Measurements from ENCODE around the gene ORAI2. TPM values are rescaled to one million over a fixed set of nuclear protein-coding genes. Genes with fewer than 3 reads are reported as not detected.

Gene ORAI2
- polyA plus RNA-seq, 1 donor = 9.9 TPM

DNA sequence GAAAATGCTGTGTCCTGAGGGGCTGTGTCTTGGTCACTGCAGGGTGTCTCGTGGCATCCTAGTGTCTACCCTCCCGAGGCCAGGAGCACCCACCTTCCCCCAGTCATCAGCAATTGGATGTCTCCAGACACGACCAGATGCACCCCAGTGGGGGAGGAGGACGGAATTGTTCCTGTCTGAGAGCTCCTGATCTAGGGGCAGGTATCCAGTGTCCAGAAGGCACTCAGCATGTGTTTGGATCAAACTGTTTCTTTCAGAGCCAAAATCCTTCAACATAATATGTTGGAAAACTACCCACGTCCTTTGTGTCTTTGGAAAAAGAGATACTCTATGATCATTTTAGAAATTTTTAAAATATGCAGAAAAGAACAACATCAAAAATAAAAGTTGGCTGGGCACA lies 20.3 kb upstream of the ORAI2 start:
- Histone ChIP-seq H3K4me3 (ENCODE audit: low read length) (no peak overlapping the region), H3K27me3 (ENCODE audit: control insufficient read depth, insufficient read depth, low read length) (no peaks in the 10 kb centered on the region), H3K27ac (ENCODE audit: low read length) (no peak overlapping the region), H3K36me3 (ENCODE audit: control insufficient read depth, insufficient read depth, low read length) (peaks cover 83% of the 10 kb centered on the region), H3K4me1 (ENCODE audit: control insufficient read depth, insufficient read depth, low read length) (no peaks in the 10 kb centered on the region), H3K9me3 (ENCODE audit: control insufficient read depth, low read depth, low read length) (no peaks in the 10 kb centered on the region)
- WGBS (ENCODE audit: insufficient coverage, low lambda C conversion rate) = no CpG with 5 or more reads among the region's 5 CpGs
- DNase-seq = no peak

DNA sequence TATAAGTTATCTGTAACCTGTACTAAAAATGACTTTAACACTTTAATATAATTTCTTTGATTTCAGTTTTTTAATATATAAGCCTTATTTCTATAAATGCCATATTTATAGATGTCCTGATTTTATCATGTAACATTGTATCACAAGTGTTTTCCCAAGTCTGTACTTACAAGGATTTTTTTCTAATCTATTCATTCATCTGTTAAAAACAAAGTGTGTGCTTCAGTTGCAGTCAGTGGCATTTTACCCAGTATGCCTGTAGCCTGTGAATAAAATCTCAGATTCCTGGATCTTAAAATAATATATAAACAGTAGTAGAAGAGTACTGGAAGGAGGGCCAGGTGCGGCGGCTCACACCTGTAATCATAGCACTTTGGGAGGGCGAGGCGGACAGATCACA lies 19.8 kb upstream of the ORAI2 start:
- Histone ChIP-seq H3K4me3 (ENCODE audit: low read length) (no peak overlapping the region), H3K36me3 (ENCODE audit: control insufficient read depth, insufficient read depth, low read length) (peaks cover 83% of the 10 kb centered on the region), H3K27ac (ENCODE audit: low read length) (no peak overlapping the region), H3K9me3 (ENCODE audit: control insufficient read depth, low read depth, low read length) (no peaks in the 10 kb centered on the region), H3K4me1 (ENCODE audit: control insufficient read depth, insufficient read depth, low read length) (no peaks in the 10 kb centered on the region), H3K27me3 (ENCODE audit: control insufficient read depth, insufficient read depth, low read length) (no peaks in the 10 kb centered on the region)
- DNase-seq = no peak
- WGBS (ENCODE audit: insufficient coverage, low lambda C conversion rate) = no CpG with 5 or more reads among the region's 4 CpGs

DNA sequence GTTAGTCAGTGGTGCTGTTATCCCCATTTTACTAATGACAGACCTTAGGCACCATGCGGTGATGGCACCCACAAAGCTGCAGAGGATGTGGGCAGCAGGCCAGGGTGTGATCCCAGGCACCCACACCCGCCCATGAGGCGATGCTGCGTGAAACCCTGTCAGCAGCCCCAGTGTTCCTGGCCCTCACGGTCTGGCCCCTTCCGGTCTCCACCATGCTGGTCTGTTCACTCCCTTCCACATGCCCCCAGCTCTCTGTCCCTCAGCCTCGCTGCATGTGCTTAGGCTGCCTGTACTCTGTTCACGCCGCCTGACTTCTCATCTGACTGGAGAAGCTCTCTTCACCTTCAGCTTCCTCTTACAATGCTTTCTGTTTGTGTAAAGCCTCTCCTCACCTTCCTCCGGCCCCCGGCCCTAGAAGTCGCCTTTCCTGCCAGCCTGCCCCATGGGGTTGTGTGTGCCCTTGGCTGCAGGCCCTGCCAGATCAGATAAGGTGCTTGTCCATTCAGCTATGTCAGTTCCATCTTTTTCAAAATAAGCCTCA lies 17.6 kb upstream of the ORAI2 start:
- no CpG with 5 or more reads among the region's 12 CpGs for WGBS (ENCODE audit: insufficient coverage, low lambda C conversion rate)
- no peak for DNase-seq
- Histone ChIP-seq H3K36me3 (ENCODE audit: control insufficient read depth, insufficient read depth, low read length) (peaks cover 84% of the 10 kb centered on the region), H3K27me3 (ENCODE audit: control insufficient read depth, insufficient read depth, low read length) (no peaks in the 10 kb centered on the region), H3K27ac (ENCODE audit: low read length) (no peak overlapping the region), H3K4me3 (ENCODE audit: low read length) (no peak overlapping the region), H3K9me3 (ENCODE audit: control insufficient read depth, low read depth, low read length) (no peaks in the 10 kb centered on the region), H3K4me1 (ENCODE audit: control insufficient read depth, insufficient read depth, low read length) (no peaks in the 10 kb centered on the region)

DNA sequence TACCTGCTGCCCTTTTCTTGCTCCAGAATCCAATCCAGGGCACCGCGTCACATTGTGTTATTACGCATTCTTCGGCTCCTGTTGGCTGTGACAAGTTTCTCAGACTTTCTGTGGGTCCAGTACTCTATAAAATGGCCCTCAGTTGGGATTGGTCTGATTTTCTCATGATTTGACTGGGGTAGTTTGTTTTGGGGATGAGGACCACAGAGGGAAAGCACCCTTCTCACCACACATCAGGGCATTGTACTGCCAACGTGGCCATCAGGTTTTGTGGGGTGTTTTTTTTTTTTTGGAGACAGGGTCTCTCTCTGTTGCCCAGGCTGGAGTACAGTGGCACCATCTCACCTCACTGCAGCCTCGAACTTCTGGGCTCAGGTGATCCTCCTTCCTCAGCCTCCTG lies 17.0 kb upstream of the ORAI2 start:
- no peak for DNase-seq
- peaks cover 81% of the 10 kb centered on the region for H3K36me3 ChIP-seq (ENCODE audit: control insufficient read depth, insufficient read depth, low read length)
- WGBS (ENCODE audit: insufficient coverage, low lambda C conversion rate) = no CpG with 5 or more reads among the region's 6 CpGs
- no peaks in the 10 kb centered on the region for H3K27me3 ChIP-seq (ENCODE audit: control insufficient read depth, insufficient read depth, low read length)
- H3K4me1 ChIP-seq (ENCODE audit: control insufficient read depth, insufficient read depth, low read length) = no peaks in the 10 kb centered on the region
- H3K4me3 ChIP-seq (ENCODE audit: low read length) = no peak overlapping the region
- no peaks in the 10 kb centered on the region for H3K9me3 ChIP-seq (ENCODE audit: control insufficient read depth, low read depth, low read length)
- H3K27ac ChIP-seq (ENCODE audit: low read length) = no peak overlapping the region

DNA sequence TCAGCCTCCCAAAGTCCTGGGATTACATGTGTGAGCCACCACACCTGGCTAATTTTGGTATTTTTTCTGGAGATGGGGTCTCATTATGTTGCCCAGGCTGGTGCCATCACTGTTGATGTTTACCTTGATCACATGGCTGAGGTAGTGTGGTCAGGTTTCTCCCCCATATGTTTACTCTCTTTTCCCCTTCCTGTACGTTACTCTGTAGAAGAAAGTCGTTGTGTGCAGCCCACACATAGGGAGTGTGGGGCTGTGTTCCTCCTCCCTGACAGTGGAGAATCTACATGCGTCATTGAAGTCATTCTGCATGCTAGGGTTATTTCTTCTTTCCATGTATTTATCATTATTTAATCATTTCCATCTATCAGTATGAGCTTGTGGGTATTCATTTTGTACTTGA lies 16.3 kb upstream of the ORAI2 start:
- Histone ChIP-seq H3K4me1 (ENCODE audit: control insufficient read depth, insufficient read depth, low read length) (no peaks in the 10 kb centered on the region), H3K36me3 (ENCODE audit: control insufficient read depth, insufficient read depth, low read length) (peaks cover 75% of the 10 kb centered on the region), H3K27ac (ENCODE audit: low read length) (no peak overlapping the region), H3K4me3 (ENCODE audit: low read length) (no peak overlapping the region), H3K27me3 (ENCODE audit: control insufficient read depth, insufficient read depth, low read length) (no peaks in the 10 kb centered on the region), H3K9me3 (ENCODE audit: control insufficient read depth, low read depth, low read length) (no peaks in the 10 kb centered on the region)
- no peak for DNase-seq
- WGBS (ENCODE audit: insufficient coverage, low lambda C conversion rate) = 80% methylated on average over 1 of the region's 3 CpGs

DNA sequence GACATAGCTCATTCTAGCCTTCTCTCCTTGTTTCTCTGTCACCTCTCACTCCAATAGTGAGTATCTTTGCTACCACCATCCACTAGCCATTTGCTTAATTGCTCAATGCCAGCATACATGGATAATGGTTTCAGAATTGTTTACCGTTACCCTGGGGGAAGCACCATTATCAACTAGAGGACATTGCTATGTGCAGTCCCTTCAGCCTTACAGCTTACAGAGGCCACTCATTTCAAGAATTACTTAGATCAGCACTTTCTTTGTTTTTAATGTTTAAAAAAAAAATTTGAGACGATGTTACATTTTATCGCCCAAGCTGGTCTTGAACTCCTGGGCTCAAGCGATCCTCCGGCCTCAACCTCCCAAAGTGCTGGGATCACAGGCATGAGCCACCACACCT lies 14.8 kb upstream of the ORAI2 start:
- Histone ChIP-seq H3K36me3 (ENCODE audit: control insufficient read depth, insufficient read depth, low read length) (peaks cover 67% of the 10 kb centered on the region), H3K27me3 (ENCODE audit: control insufficient read depth, insufficient read depth, low read length) (no peaks in the 10 kb centered on the region), H3K27ac (ENCODE audit: low read length) (no peak overlapping the region), H3K4me1 (ENCODE audit: control insufficient read depth, insufficient read depth, low read length) (no peaks in the 10 kb centered on the region), H3K9me3 (ENCODE audit: control insufficient read depth, low read depth, low read length) (no peaks in the 10 kb centered on the region), H3K4me3 (ENCODE audit: low read length) (no peak overlapping the region)
- no peak for DNase-seq
- WGBS (ENCODE audit: insufficient coverage, low lambda C conversion rate) = 100% methylated on average over 2 of the region's 5 CpGs

DNA sequence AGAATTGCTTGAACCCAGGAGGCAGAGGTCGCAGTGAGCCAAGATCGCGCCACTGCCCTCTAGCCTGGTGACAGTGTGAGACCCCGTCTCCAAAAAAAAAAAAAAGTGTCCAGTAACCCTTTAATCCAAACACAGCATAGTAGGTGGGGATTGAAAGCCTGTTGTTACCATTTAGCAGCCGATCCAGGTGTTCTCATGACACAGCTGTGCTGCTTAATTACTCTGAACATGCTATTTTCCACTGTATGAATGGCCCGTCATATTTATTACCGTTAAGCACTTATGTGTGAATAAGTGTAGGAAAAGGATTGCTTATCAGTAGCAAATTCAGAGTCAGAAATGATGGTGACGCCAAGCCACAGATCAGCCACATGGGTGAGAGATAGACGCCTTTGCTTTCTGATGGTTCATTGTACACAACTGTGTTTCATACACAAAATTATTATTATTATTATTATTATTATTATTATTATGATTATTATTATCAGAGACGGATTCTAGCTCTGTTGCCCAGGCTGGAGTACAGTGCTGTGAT lies 11.6 kb upstream of the ORAI2 start:
- Histone ChIP-seq H3K27ac (ENCODE audit: low read length) (no peak overlapping the region), H3K36me3 (ENCODE audit: control insufficient read depth, insufficient read depth, low read length) (peaks cover 68% of the 10 kb centered on the region), H3K4me1 (ENCODE audit: control insufficient read depth, insufficient read depth, low read length) (no peaks in the 10 kb centered on the region), H3K9me3 (ENCODE audit: control insufficient read depth, low read depth, low read length) (no peaks in the 10 kb centered on the region), H3K4me3 (ENCODE audit: low read length) (no peak overlapping the region), H3K27me3 (ENCODE audit: control insufficient read depth, insufficient read depth, low read length) (no peaks in the 10 kb centered on the region)
- DNase-seq = no peak
- WGBS (ENCODE audit: insufficient coverage, low lambda C conversion rate) = no CpG with 5 or more reads among the region's 10 CpGs

DNA sequence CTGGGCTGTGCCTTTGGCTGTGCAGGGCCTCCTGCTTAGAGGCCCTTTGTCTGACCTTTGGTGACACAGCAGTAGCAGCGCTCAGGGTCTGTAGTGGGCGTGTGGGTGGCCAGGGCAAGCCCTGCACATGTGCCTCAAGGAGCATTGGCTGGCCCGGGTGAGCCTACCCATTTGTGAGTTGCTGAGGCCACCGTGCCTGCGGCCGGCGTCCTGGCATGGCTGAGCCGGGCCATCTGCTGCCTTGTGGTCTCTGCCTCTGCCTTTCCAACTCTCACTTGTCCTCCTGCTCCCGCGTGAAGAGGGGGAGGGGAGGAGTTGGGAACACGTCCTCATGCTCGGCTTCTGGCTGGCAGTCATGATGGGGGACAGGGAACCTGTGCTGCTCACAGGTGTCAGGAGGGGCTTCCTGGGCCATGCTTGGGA lies 9.2 kb upstream of the ORAI2 start:
- no CpG with 5 or more reads among the region's 12 CpGs for whole genome bisulfite sequencing (ENCODE audit: insufficient coverage, low lambda C conversion rate)
- Histone ChIP-seq H3K4me1 (ENCODE audit: control insufficient read depth, insufficient read depth, low read length) (no peaks in the 10 kb centered on the region), H3K27me3 (ENCODE audit: control insufficient read depth, insufficient read depth, low read length) (no peaks in the 10 kb centered on the region), H3K4me3 (ENCODE audit: low read length) (no peak overlapping the region), H3K27ac (ENCODE audit: low read length) (no peak overlapping the region), H3K9me3 (ENCODE audit: control insufficient read depth, low read depth, low read length) (no peaks in the 10 kb centered on the region), H3K36me3 (ENCODE audit: control insufficient read depth, insufficient read depth, low read length) (peaks cover 55% of the 10 kb centered on the region)
- no peak for DNase-seq

DNA sequence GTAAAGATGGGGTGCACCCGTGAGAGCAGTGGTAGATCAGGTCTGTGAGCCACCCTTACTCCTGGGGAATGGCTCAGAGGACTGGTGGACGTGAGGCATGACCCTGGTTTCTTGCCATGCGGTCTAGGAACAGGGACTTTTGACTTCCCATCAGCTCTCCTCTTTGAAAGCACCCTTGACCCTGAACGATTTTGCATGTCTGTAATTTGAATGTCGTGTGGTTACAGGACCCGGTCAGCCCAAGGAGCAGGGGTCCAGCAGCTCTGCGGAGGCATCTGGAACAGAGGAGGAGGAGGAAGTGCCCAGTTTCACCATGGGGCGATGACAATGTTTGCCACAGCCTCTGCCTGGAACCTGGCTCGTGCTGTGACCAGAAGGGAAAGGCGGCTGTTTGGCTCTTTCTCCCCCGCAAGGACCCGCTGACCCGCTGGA lies 8.6 kb upstream of the ORAI2 start:
- Histone ChIP-seq H3K4me3 (ENCODE audit: low read length) (no peak overlapping the region), H3K27ac (ENCODE audit: low read length) (no peak overlapping the region), H3K36me3 (ENCODE audit: control insufficient read depth, insufficient read depth, low read length) (peaks cover 51% of the 10 kb centered on the region), H3K9me3 (ENCODE audit: control insufficient read depth, low read depth, low read length) (no peaks in the 10 kb centered on the region), H3K4me1 (ENCODE audit: control insufficient read depth, insufficient read depth, low read length) (no peaks in the 10 kb centered on the region), H3K27me3 (ENCODE audit: control insufficient read depth, insufficient read depth, low read length) (no peaks in the 10 kb centered on the region)
- WGBS (ENCODE audit: insufficient coverage, low lambda C conversion rate) = 100% methylated on average over 1 of the region's 13 CpGs
- no peak for DNase-seq

DNA sequence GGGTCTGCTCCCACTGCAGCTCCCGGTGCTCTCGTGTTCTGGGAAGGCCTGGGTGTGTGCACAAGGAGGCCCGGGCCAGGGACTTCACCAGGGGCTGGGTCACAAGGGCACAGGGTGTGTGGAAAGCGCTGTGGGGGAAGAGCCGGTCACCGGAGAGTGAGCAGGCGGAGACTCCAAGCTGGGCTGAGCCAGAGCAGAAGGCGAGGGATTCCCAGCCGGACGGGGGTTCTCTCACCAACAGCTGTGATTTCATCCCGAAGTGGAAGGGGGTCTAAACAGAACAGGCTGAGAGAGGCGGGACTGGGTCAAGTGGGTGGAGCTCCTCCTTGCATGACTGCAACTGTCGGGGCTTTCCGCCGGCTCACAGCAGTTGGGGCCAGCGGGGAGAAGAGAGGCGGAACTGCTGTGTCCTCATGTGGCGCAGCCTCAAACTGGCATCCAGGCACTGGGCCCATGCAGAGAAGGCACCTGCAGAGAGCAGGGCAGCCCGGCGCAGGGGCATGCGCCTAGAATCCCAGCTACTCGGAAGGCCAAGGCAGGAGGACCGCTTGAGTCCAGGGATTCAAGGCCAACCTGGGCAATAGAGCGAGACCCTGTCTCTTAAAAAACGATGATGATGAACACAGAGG lies 7.6 kb upstream of the ORAI2 start:
- Histone ChIP-seq H3K4me3 (ENCODE audit: low read length) (no peak overlapping the region), H3K27me3 (ENCODE audit: control insufficient read depth, insufficient read depth, low read length) (no peaks in the 10 kb centered on the region), H3K27ac (ENCODE audit: low read length) (peak overlapping the region; percentile 46)

More for the DNA sequence above, 7.6 kb upstream of the ORAI2 start:
- no peaks in the 10 kb centered on the region for H3K9me3 ChIP-seq (ENCODE audit: control insufficient read depth, low read depth, low read length)
- H3K4me1 ChIP-seq (ENCODE audit: control insufficient read depth, insufficient read depth, low read length) = no peaks in the 10 kb centered on the region
- WGBS (ENCODE audit: insufficient coverage, low lambda C conversion rate) = no CpG with 5 or more reads among the region's 25 CpGs
- H3K36me3 ChIP-seq (ENCODE audit: control insufficient read depth, insufficient read depth, low read length) = peaks cover 41% of the 10 kb centered on the region
- peak in 1 of 2 donors; percentile 36 for DNase-seq
